Skin epidermis (tissue), 12 donors: ENCODE data around the gene TUBA1C.
A peak's percentile ranks its signal among the peaks of the same experiment; 100 is the strongest.
"Not testable (repeated sequence)": the region's sequence is repeated elsewhere in the genome, so short reads cannot be mapped to it uniquely, and the experiment has no call there.

Experiments used
- H3K27ac ChIP-seq, 21 experiments: fragments of 200-600 bp; sonication (generic) in 11 of 21; one replicate each; pipeline ENCODE4 v1.5.0; 2020; ENCODE audit warnings: mild to moderate bottlenecking in 3 of 21, inconsistent platforms in 2 of 21, moderate library complexity in 2 of 21
- H3K4me3 ChIP-seq, 7 experiments: fragments of 200-600 bp; sonication (generic) in 2 of 7; one replicate each; pipeline ENCODE4 v1.5.0; 2020; ENCODE audit warnings: inconsistent platforms in 2 of 7, mild to moderate bottlenecking in 2 of 7, moderate library complexity in 1 of 7

Gene TUBA1C

GRCh38 chr12:49253033-49253623 lies 11.8 kb upstream of the TUBA1C start:
- Histone ChIP-seq H3K4me3 (no peak overlapping the region), H3K27ac (no peak overlapping the region)

- H3K27ac ChIP-seq, H3K4me3 ChIP-seq: not testable (repeated sequence)
Observed at GRCh38 chr12:49255456-49255855, 9.4 kb upstream of the TUBA1C start.

GRCh38 chr12:49255857-49256637 lies 8.8 kb upstream of the TUBA1C start:
- H3K27ac ChIP-seq = peak overlapping the region in 1 of 21 experiments; percentile 16
- no peak overlapping the region for H3K4me3 ChIP-seq

GRCh38 chr12:49257508-49258184 lies 7.2 kb upstream of the TUBA1C start:
- H3K27ac ChIP-seq, H3K4me3 ChIP-seq: not testable (repeated sequence)

- Histone ChIP-seq H3K4me3 (no peak overlapping the region), H3K27ac (peak overlapping the region in 12 of 21 experiments; percentile 4 to 62 (median 52))
Observed at GRCh38 chr12:49259452-49259851, 5.4 kb upstream of the TUBA1C start.

- Histone ChIP-seq H3K27ac (peak overlapping the region in 12 of 21 experiments; percentile 26 to 63 (median 43)), H3K4me3 (no peak overlapping the region)
Observed at GRCh38 chr12:49260166-49260565, 4.7 kb upstream of the TUBA1C start.

- Histone ChIP-seq H3K27ac (peak overlapping the region in 10 of 21 experiments; percentile 1 to 65 (median 43)), H3K4me3 (no peak overlapping the region)
Observed at GRCh38 chr12:49260571-49261363, 4.1 kb upstream of the TUBA1C start.

GRCh38 chr12:49261721-49262120 lies 3.2 kb upstream of the TUBA1C start:
- peak overlapping the region in 1 of 21 experiments; percentile 16 for H3K27ac ChIP-seq
- no peak overlapping the region for H3K4me3 ChIP-seq

GRCh38 chr12:49263400-49263763 lies 1.5 kb upstream of the TUBA1C start:
- H3K4me3 ChIP-seq = peak overlapping the region in 1 of 7 experiments; percentile 90

GRCh38 chr12:49264466-49264872 lies 413 bp upstream of the TUBA1C start:
- H3K27ac ChIP-seq = peak overlapping the region; percentile 58 to 100 (median 98)
- H3K4me3 ChIP-seq = peak overlapping the region; percentile 61 to 91 (median 87)

More at GRCh38 chr12:49263400-49263763, 1.5 kb upstream of the TUBA1C start:
- H3K27ac ChIP-seq = no peak overlapping the region

- peak overlapping the region in 16 of 21 experiments; percentile 39 to 100 (median 74) for H3K27ac ChIP-seq
Observed at GRCh38 chr12:49269191-49269590, 4.3 kb downstream of the TUBA1C start.

GRCh38 chr12:49272790-49273725 lies 8.2 kb downstream of the TUBA1C start:
- Histone ChIP-seq H3K27ac (no peak overlapping the region), H3K4me3 (no peak overlapping the region)

More at GRCh38 chr12:49269191-49269590, 4.3 kb downstream of the TUBA1C start:
- H3K4me3 ChIP-seq = peak overlapping the region in 2 of 7 experiments; percentile 1 to 90

GRCh38 chr12:49273726-49274395 lies 9.0 kb downstream of the TUBA1C start:
- Histone ChIP-seq H3K27ac (no peak overlapping the region), H3K4me3 (no peak overlapping the region)

- no peak overlapping the region for H3K4me3 ChIP-seq
- H3K27ac ChIP-seq = no peak overlapping the region
Observed at GRCh38 chr12:49274396-49275069, 9.7 kb downstream of the TUBA1C start.

GRCh38 chr12:49276304-49277290 lies 11.7 kb downstream of the TUBA1C start:
- Histone ChIP-seq H3K4me3 (no peak overlapping the region), H3K27ac (no peak overlapping the region)

- H3K27ac ChIP-seq = no peak overlapping the region
- no peak overlapping the region for H3K4me3 ChIP-seq
Observed at GRCh38 chr12:49277466-49277865, 12.6 kb downstream of the TUBA1C start.
